Measurements from ENCODE around the gene ARFGEF3. TPM values are rescaled to one million over a fixed set of nuclear protein-coding genes. Genes with fewer than 3 reads are reported as not detected.

The ARFGEF3 gene
- total RNA-seq, 2 donors from 2014 or later: 1.7 to 3.7 TPM

DNA sequence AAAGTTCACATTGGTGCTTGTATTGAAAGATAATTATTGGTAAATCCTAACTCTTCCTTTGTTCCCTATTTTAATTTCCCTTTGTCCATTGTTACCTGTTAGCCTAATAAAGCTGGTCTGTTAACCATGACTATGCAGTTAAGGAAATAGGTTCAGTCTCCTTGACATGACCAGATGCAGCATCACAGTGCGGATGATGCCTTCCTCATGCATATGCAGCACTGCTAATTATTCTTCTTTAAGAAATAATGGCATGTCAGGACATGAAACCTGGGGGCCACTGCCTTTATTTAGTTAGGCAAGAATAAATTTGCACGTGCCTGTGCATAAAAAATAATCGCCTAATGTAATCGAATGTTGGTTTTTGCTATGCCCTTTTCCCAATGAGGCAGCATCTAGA lies 40.1 kb downstream of the ARFGEF3 start:
- no peaks in the 10 kb centered on the region for H3K4me1 ChIP-seq
- H3K27me3 ChIP-seq: no peaks in the 10 kb centered on the region
- DNase-seq (ENCODE audit: low spot score): no peak
- H3K4me3 ChIP-seq: no peak overlapping the region
- no peaks in the 10 kb centered on the region for H3K36me3 ChIP-seq
- H3K27ac ChIP-seq: no peak overlapping the region
- H3K9me3 ChIP-seq: no peaks in the 10 kb centered on the region
- TF ChIP-seq, protein P1, sequence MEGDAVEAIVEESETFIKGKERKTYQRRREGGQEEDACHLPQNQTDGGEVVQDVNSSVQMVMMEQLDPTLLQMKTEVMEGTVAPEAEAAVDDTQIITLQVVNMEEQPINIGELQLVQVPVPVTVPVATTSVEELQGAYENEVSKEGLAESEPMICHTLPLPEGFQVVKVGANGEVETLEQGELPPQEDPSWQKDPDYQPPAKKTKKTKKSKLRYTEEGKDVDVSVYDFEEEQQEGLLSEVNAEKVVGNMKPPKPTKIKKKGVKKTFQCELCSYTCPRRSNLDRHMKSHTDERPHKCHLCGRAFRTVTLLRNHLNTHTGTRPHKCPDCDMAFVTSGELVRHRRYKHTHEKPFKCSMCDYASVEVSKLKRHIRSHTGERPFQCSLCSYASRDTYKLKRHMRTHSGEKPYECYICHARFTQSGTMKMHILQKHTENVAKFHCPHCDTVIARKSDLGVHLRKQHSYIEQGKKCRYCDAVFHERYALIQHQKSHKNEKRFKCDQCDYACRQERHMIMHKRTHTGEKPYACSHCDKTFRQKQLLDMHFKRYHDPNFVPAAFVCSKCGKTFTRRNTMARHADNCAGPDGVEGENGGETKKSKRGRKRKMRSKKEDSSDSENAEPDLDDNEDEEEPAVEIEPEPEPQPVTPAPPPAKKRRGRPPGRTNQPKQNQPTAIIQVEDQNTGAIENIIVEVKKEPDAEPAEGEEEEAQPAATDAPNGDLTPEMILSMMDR (IDR thresholded peaks at IDR 0.05): no peak

DNA sequence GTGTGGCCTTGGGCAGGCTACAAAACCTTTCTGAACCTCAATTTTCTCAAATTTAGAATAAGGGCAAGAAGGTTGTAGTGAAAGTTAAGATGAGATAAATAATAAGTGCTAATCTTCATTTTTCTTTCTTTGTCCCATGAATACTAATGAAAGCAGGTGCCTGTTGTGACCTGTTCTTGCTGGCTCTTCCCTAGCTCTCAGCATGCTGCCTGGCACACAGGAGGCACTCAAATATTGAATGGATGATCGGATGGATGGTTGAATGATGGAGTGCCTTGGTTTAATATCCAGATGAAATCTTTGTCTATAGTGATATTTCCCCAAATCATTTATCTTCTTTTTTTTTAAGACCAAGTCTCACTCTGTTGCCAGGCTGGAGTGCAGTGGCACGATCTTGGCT lies 41.6 kb downstream of the ARFGEF3 start:
- H3K9me3 ChIP-seq: no peaks in the 10 kb centered on the region
- TF ChIP-seq, protein P1 (IDR thresholded peaks at IDR 0.05): no peak
- no peak overlapping the region for H3K27ac ChIP-seq
- H3K4me3 ChIP-seq: no peak overlapping the region
- no peaks in the 10 kb centered on the region for H3K36me3 ChIP-seq
- H3K4me1 ChIP-seq: no peaks in the 10 kb centered on the region
- no peaks in the 10 kb centered on the region for H3K27me3 ChIP-seq
- no peak for DNase-seq (ENCODE audit: low spot score)

GRCh38 chr6:138204303-138204702 lies 42.6 kb downstream of the ARFGEF3 start:
- TF ChIP-seq, protein P1 (IDR thresholded peaks at IDR 0.05): no peak
- DNase-seq (ENCODE audit: low spot score): no peak
- Histone ChIP-seq H3K9me3 (no peaks in the 10 kb centered on the region), H3K4me1 (no peaks in the 10 kb centered on the region), H3K27me3 (no peaks in the 10 kb centered on the region), H3K27ac (no peak overlapping the region), H3K4me3 (no peak overlapping the region), H3K36me3 (no peaks in the 10 kb centered on the region)

GRCh38 chr6:138204792-138205384 lies 43.1 kb downstream of the ARFGEF3 start:
- Histone ChIP-seq H3K9me3 (no peaks in the 10 kb centered on the region), H3K4me1 (no peaks in the 10 kb centered on the region), H3K27ac (no peak overlapping the region), H3K36me3 (no peaks in the 10 kb centered on the region), H3K27me3 (no peaks in the 10 kb centered on the region), H3K4me3 (no peak overlapping the region)
- no peak for DNase-seq (ENCODE audit: low spot score)
- TF ChIP-seq, protein P1 (IDR thresholded peaks at IDR 0.05): no peak

DNA sequence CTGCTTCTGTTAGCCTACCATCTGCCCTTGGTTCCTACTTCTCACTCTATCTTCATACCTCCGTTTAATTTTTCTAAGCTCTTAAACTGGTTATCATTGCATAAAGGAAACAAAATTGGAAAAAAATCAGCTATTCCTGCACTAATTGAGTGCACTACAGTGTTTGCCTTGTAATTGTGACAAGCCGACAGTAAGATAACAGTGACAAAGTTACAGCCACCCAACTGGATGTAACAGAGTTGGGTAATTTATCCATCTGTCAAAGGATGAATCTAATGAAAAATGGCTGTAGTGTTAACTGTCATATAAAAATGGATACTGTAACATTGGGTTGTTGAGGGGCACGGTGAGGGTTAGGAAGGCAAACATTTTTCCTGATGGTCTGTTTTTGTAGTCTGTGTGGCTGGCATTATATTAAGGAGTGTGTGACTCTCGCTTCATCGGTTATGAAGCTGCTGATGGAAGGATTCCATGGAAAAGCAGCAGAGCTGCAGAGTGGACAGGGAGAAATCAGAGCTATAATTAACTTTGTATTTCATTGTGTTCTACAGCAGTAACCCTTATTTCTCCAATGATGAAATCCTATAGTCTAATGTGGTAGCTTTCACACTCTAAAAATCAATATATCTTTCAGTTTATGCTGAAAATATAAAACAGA lies 43.8 kb downstream of the ARFGEF3 start:
- Histone ChIP-seq H3K27ac (no peak overlapping the region), H3K27me3 (no peaks in the 10 kb centered on the region), H3K9me3 (no peaks in the 10 kb centered on the region), H3K36me3 (no peaks in the 10 kb centered on the region), H3K4me3 (no peak overlapping the region), H3K4me1 (no peaks in the 10 kb centered on the region)
- DNase-seq (ENCODE audit: low spot score): no peak
- TF ChIP-seq, protein P1 (IDR thresholded peaks at IDR 0.05): no peak

DNA sequence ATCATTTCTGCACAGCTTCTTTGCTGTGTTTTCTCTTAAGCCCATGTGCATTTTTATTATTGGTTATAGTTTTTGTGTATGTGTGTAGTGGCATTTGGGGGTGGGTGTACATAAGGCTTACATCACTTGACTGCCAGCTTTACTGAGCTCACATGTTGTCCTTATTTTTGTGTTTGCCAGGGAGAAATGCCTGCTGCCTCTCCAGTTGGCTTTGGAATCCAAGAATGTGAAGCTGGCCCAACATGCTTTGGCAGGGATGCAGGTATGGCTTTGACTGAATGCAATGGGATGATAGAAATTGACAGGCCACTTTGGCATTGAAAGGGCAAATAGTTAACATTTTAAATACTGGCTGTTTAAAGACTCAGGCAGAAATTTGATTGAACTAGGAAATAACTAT lies 45.1 kb downstream of the ARFGEF3 start:
- DNase-seq (ENCODE audit: low spot score): no peak
- no peak overlapping the region for H3K4me3 ChIP-seq
- TF ChIP-seq, protein P1 (IDR thresholded peaks at IDR 0.05): no peak
- no peaks in the 10 kb centered on the region for H3K9me3 ChIP-seq
- no peaks in the 10 kb centered on the region for H3K27me3 ChIP-seq
- H3K27ac ChIP-seq: no peak overlapping the region
- no peaks in the 10 kb centered on the region for H3K36me3 ChIP-seq
- H3K4me1 ChIP-seq: no peaks in the 10 kb centered on the region

Measured in right atrium auricular region (tissue), 2 donors.